GM21360 (cell line): ENCODE measurements around the gene IKZF3.
"Not testable (repeated sequence)": the region's sequence is repeated elsewhere in the genome, so short reads cannot be mapped to it uniquely, and the experiment has no call there.

Experiments used
- ATAC-seq: cut with Tn5 transposase; IDR thresholded peaks from one replicate; pipeline ENCODE4 v1.9.1; 2021; ENCODE audit warnings: mild to moderate bottlenecking, moderate library complexity; ENCODE audit not compliant: unreplicated experiment

The IKZF3 gene

DNA sequence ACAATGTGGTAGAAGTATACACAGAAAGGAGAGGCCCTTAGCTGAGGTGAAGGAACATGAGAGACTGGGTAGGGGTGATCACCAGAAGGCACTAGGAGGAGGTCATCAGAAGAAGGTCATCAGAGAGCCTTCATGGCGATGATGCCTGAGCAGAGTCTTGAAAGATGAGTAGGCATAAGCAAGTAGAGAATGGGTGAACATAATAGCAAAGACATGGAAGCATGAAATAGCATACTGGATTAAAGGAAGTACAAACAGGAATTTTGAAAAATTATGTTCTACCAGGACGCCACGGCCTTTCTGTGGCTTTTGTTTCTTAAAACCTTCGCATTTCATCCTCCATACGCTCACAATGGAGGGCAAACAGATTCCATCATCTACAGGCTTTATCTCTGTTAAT, 2.9 kb downstream of the IKZF3 start:
- no peak for ATAC-seq

DNA sequence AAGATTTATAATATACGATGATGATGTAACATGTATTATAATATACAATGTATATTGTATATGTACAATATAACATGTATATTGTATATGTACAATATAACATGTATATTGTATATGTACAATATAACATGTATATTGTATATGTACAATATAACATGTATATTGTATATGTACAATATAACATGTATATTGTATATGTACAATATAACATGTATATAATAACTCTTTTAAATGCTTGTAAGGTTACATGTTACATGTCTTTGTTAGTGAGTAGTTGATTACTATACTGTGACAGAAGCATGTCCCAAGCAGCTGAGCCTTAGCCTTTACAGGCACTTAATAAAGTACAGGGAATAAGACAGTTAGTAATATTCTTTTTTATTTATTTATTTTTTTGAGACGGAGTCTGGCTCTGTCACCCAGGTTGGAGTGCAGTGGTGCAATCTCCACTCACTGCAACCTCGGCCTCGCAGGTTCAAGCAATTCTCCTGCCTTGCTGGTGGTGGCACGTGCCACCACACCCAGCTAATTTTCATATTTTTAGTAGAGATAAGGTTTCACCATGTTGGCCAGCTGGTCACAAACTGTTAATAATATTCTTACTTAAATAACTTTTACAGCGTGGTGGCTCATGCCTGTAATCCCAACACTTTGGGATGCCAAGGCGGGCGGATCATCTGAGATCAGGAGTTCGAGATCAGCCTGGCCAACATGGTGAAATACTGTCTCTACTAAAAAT, 8.0 kb downstream of the IKZF3 start:
- not testable (repeated sequence) for ATAC-seq

DNA sequence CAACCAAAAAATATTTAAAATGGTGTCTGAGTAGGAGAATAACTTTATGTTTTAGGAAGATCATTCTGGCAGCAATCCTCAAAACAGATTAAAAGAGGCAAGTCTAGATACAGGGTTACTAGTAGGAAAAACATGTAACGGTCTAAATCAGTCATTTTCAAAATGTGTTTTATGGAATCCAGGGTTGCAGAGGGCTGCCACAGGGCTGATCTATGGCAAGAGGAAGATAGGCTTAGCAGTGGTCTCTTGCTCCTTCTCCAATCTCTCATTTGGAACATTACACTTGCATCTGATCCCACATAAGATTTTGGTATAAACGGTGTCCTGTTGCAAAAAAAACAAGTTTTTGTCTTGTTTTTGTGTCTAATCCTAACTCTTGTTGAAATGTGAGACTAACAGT, 9.2 kb downstream of the IKZF3 start:
- no peak for ATAC-seq

DNA sequence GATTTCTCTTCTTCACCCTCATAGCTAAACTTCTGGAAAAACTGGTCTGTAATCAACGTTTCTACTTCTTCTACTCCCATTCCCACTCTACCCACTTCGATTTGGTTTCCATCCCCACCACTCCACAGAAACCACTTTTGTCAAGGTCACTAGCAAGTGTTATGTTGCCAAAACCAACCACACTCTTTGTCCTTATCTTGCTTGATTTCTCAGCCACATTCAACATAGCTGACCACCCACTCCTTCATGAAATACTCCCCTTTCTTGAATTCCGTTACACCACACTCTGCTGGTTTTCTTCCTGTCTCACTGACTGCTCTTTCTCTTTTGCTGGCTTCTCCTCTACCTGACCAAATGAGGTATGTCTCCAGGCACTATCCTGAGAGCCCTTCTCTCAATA, 11.9 kb downstream of the IKZF3 start:
- no peak for ATAC-seq

DNA sequence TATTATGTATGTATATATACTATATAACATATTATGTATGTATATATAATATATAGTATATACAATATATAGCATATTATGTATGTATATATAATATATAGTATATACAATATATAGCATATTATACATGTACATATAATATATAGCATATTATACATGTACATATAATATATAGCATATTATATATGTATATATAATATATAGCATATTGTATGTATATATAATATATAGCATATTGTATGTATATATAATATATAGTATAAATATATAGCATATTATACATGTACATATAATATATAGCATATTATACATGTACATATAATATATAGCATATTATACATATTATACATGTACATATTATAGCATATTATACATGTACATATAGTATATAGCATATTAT, 13.9 kb downstream of the IKZF3 start:
- ATAC-seq, result not testable (repeated sequence)

DNA sequence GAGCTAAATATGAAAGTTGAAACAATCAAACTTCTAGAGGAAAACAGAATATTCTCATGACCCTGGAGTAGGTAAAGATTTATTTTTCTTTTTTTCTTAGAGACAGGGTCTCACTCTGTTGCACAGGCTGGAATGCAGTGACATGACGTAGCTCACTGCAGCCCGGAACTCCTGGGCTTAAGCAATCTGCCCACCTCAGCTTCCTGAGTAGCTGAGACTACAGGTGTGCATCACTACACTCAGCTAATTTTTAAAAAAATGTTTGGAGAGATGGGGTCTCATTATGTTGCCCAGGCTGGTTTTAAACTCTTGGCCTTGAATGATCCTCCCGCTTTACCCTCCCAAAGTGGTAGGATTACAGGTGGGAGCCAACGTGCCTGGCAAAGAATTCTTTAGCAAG, 15.5 kb downstream of the IKZF3 start:
- ATAC-seq, result no peak

DNA sequence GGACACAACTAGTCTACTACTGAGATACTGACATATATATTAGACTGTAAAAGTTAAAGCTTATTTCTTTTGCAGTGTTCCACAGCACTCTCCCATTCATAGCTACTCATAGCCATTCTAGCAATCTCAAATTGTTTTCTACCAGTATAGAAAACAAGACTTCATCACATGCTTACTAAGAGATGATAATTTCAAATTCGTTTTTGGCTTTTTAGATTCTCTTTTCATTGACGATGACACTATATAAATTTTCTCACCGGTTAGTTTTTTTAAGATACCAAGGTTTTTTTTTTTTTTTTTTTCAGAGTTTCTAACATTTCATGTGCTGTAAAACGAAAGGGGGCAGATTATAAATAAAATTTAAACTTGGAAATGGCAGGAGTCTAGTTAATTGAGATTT, 17.9 kb downstream of the IKZF3 start:
- ATAC-seq, result no peak

DNA sequence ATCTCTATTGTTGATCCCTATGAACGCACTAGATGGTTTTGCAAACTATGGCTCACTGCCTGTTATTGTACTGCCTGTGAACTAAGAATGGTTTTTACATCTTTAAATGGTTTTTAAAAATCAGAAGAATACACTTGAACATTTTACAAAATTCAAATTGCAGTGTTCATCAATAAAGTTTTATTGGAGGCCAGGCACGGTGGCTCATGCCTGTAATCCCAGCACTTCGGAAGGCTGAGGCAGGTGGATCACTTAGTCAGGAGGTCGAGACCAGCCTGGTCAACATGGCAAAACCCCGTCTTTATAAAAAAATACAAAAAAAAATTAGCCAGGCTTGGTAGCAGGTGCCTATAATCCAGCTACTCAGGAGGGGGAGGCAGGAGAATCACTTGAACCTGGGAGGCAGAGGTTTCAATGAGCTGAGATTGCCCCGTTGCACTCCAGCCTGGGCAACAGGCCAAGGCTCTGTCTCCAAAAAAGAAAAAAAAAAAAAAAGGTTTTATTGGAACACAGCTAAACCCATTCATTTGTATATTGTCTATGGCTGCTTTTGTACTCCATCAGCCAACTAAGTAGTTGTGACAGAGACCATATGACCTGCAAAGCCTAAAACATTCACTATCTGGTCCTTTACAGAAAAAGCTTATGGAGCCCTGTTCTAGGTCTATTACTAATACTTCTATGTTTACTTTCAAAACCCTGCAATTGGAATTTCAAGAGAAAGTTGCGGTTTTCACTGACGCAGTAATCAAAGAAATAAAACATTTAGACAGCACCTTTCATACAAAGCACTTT, 18.9 kb downstream of the IKZF3 start:
- ATAC-seq, result no peak

DNA sequence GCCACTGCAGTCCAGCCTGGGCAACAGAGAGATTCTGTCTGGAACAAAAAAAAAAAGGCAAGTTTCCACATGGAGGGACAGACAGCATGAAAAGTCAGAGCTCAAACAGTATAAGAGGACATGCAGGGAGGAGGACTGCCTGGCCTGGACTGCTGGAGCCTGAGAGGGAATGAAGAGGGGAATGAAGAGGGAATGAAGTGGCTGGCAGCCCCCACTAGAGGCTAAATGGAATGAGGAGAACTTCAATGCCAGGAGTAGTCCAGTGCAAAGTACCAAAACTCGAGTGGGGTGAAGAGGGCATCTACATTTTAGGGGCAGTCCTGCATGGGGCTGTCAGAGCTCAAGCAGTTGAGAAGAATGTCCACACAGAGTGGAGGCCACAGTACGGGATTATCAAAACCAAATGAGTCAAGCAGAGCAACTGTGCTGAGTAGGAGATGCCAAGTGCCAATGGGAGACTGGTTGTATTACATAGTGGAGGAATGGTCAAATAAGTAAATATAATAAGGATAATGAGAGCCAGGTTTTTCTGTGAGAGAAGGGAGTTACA, 22.9 kb downstream of the IKZF3 start:
- ATAC-seq, result no peak

DNA sequence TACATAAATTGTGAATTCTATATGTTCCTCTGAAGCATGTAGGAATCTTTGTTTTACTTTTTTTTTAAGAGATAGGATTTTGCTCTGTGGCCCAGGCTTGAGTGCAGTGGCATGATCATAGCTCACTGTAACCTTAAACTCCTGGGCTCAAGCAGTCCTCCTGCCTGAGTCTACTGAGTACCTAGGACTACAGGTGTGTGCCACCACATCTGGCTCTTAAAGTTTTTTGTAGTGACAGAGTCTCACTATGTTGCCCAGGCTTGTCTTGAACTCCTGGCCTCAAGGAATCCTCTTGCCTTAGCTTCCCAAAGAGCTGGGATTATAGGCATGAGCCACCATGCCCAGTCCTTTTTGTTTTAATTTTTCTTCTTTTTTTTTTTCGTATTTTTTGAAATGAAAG, 25.3 kb downstream of the IKZF3 start:
- no peak for ATAC-seq

DNA sequence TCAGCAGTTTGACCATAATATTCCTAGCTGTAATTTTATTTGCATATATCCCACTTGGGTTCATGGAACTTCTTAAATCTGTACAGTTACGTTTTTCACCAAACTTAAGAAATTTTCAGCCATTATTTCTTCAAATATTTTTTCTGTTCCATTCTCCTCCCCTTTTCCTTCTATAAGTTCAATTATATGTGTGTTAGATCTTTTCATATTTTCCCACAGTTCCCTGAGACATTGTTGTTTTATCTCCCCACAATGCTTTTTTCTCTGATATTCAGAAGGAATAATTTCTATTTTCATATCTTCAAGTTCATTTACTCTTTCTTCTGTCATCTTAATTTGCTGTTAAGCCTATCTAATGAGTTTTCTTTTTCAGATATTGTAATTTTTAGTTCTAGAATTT, 26.1 kb downstream of the IKZF3 start:
- ATAC-seq, result no peak

DNA sequence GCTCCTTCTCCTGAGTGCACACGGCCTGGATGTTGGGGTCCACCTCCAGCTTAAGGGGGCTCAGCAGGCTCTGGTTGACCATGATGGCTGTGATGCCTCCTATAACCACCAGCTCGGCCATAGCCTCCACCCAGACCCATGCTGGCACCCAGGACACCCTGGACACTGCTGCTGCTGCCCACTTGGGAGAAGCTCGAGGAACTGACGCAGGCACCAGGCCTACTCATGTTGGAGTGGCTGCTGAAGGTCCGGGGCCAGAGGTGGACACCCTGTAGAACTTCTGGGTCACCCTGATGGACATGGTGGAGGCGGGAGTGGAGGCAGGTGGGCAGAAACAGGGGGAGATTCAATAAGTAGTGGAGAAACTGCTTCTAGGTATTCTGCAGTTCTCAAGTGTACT, 28.0 kb downstream of the IKZF3 start:
- no peak for ATAC-seq

DNA sequence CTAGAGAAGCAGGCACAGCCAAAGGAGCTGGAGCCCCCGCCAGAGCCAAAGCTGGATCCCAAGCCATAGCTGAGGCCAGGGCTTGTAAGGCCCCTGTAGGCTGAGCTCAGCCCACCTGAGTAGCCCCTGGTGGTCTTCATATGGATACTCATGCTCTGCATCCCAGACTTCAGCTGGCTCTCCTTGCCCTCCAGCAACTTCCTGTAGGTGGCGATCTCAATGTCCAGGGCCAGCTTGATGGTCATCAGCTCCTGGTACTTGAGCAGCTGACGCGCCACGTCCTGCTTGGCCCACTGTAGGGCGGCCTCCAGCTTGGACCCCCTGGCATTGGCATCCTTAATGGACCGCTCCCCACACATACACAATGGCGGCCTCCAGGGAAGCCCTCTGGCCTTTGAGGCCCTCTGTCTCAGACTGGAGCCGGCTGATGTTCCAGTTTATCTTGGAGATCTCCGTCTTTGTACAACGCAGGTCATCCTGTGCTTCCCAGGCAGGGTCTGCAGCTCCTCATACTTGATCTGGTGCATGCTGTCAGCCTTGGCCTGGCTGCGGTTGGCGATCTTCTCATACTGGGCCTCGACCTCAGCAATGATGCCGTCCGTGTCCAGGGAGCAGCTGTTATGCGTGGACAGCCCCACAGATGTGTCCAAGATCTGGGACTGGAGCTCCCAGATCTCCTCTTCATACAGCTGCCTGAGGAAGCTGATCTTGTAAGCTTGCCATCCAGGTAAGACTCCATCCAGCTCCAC, 28.9 kb downstream of the IKZF3 start:
- no peak for ATAC-seq

DNA sequence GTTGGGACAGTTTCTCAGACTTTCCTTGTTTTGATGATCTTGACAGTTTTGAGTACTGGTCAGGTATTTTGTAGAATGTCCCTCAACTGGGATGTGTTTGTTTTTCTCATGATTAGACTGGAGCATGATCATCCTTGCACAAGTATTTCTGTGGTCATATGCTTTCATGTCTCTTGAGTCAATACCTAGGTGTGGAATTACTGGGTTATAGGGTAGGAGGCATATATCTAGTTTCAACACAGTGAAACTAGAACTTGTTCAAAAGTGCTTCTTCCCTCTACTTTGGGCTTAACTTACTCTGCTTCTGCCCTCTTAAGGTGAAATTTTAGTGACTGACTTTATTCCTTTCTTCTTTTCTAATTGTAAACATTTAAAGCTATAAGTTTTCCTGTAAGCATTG, 30.1 kb downstream of the IKZF3 start:
- no peak for ATAC-seq

DNA sequence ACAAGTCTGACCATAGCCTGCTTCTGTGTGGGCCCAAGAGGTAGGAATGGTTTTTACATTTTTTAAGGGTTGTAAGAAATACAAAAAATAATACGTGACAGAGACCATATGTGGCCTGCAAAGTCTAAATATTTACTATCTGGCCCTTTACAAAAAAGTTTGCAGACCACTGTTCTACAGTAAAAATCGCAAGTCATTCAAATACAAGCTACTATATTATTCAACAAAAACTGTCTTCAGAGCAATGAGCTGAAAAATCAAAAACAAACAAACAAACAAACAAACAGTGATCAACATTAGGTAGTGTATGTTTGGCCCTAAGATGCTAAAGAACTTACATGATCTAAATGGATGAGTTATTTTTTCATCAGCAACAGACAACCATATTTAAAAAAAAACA, 32.5 kb downstream of the IKZF3 start:
- no peak for ATAC-seq

DNA sequence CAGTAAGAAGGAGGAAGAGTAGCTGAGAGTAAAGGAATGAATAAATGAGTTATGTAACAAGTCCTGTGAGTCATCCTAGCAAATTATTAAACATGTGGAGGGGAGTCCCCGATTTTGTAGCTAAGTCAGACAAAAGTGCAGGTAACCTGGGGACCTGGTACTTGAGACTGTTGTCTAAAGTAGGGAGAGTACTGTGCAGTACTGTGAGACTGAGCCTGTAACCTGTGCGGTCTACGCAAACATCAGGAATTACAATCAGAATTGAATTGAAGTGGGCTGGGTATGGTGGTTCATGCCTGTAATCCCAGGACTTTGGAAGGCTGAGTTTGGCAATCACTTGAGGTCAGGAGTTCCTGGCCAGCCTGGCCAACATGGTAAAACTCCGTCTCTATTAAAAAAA, 35.7 kb downstream of the IKZF3 start:
- no peak for ATAC-seq

DNA sequence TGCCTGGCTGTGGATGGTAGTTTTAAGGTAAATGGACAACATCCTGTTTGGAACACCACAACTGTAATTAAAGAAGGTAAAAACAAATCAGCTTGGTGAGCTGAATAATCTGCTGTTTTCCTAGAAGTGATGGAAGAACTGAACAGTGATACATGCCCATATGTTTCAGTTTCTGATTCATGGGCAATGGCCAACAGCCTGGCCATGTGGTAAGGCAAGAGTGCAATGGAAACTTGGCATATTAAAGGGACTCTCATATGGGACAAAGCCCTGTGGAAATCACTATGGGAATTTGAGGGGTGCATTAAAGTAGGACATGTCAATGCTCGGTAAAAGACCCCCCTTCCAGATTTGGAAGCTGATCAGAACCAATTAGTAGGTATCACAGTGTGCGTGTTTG, 37.8 kb downstream of the IKZF3 start:
- ATAC-seq, result no peak

DNA sequence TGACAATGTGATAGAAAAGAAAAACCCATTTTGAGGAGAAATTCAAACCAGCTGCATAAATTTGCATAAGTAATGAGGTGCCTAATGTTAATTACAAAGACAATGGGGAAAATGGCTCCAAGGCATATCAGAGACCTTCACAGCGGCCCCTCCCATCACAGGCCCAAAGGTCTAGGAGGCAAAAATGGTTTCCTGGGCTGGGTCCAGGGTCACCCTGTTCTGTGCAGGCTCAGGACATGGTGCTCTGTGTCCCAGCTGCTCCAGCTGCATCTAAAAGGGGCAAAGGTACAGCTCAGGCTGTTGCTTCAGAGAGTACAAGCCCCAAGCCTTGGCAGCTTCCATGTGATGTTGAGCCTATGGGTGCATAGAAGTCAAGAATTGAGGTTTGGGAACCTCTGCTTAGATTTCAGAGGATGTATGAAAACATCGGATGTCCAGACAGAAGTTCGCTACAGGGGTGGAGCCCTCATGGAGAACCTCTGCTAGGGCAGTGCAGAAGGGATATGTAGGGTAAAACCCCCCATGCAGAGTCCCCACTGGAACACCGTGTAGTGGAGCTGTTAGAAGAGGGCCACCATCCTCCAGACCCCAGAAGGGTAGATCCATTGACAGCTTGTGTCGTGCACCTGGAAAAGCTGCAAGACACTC, 40.6 kb downstream of the IKZF3 start:
- no peak for ATAC-seq

DNA sequence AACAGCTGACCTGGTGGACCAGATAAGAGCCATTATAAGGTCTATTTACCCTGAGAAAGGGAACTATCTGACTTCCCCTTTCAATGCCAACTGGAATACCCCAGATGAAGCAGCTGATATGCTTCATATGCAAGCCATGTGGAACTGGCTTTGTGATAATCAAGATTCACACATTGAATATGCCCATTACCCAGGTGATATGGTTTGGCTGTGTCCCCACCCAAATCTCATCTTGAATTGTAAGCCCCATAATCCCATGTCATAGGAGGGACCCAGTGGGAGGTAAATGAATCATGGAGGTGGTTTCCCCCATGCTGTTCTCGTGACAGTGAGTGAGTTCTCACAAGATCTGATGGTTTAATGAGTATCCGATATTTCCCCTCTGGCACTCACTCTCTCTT, 42.1 kb downstream of the IKZF3 start:
- no peak for ATAC-seq

DNA sequence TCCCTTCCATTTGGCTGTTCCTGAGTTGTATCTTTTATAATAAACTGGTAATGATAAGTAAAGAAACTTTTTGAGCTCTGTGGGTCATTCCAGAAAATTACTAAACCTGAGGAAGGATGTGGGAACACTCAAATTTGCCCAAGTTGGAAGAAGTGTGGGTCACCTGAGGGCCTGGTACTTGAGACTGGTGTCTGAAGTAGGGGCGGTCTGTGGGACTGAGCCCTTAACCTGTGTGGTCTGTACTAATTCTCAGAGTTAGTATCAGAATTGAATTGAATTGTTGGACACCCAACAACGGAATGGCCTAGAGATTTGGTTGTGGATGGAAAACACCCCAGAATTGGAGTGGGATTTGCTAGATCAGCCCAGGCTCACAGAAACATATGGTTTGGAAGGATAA, 43.1 kb downstream of the IKZF3 start:
- ATAC-seq, result no peak

DNA sequence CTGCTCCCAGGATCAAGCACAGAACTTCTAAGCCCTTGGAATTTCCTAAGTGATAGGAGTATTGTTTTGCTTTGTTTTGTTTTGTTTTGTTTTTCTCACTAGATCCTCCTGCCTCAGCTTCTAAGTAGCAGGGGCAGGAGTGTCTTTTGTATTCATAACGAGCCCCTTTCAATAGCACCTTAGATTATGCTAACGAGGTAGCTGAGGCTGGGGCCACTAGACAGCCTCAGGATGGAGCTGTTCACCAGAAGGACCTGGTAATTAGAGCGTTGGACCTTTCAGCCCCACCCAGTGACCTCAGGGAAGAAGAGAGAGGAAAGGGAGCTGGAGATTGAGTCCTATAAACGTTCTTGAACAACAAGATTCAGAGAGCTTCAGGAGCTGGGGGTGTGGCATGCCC, 43.6 kb downstream of the IKZF3 start:
- ATAC-seq, result no peak
